DND-41 (cell line): Measurements from ENCODE around the gene CALML4.
"Not testable (repeated sequence)": the region's sequence is repeated elsewhere in the genome, so short reads cannot be mapped to it uniquely, and the experiment has no call there.

ENCODE experiments used
- ATAC-seq: fragments of 200-7000 bp; cut with Tn5 transposase; 3 replicates; pipeline ENCODE4 v1.9.1; 2021; ENCODE audit warnings: low read depth; ENCODE audit not compliant: insufficient read depth
- DNase-seq: peaks from one replicate; pipeline ENCODE4 v3.0.0-alpha.2; 2020
- H2AFZ ChIP-seq: 2 replicates; pipeline ENCODE4 v1.6.0; 2012; ENCODE audit warnings: low read depth, low read length
- H3K27ac ChIP-seq: 2 replicates; pipeline ENCODE4 v1.5.1; 2012; ENCODE audit warnings: low read length, inconsistent platforms
- H3K27me3 ChIP-seq: fragments of 200-600 bp; sonication (generic); 2 replicates; pipeline ENCODE4 v1.6.0; 2012; ENCODE audit warnings: low read length, mild to moderate bottlenecking, inconsistent platforms; ENCODE audit not compliant: insufficient read depth, poor library complexity
- H3K36me3 ChIP-seq: 2 replicates; pipeline ENCODE4 v1.5.1; 2012; ENCODE audit warnings: low read length, inconsistent platforms; ENCODE audit not compliant: insufficient read depth
- H3K4me1 ChIP-seq: 2 replicates; pipeline ENCODE4 v1.5.1; 2012; ENCODE audit warnings: mild to moderate bottlenecking, low read length; ENCODE audit not compliant: insufficient read depth
- H3K4me2 ChIP-seq: 2 replicates; pipeline ENCODE4 v1.6.0; 2012; ENCODE audit warnings: mild to moderate bottlenecking, moderate library complexity, low read length, inconsistent platforms; ENCODE audit not compliant: insufficient read depth
- H3K4me3 ChIP-seq, 2 experiments: fragments of 200-600 bp in 1 of 2; shearing (Covaris generic) in 1 of 2; 2 replicates each; pipeline ENCODE4 v1.5.1; 2012 to 2016; ENCODE audit warnings: inconsistent platforms in 2 of 2, low read length in 2 of 2, mild to moderate bottlenecking in 2 of 2, low read depth in 1 of 2, moderate library complexity in 1 of 2
- H3K79me2 ChIP-seq: 2 replicates; pipeline ENCODE4 v1.6.0; 2012; ENCODE audit warnings: low read length, inconsistent platforms; ENCODE audit not compliant: insufficient read depth
- H3K9ac ChIP-seq: 2 replicates; pipeline ENCODE4 v1.6.0; 2012; ENCODE audit warnings: low read depth, mild to moderate bottlenecking, inconsistent platforms, low read length, moderate library complexity
- H3K9me3 ChIP-seq: 2 replicates; pipeline ENCODE4 v1.5.1; 2012; ENCODE audit warnings: low read length, moderate library complexity, mild to moderate bottlenecking, inconsistent platforms; ENCODE audit not compliant: insufficient read depth, severe bottlenecking
- H4K20me1 ChIP-seq: 2 replicates; pipeline ENCODE4 v1.6.0; 2012; ENCODE audit warnings: low read length; ENCODE audit not compliant: insufficient read depth
- EZH2 ChIP-seq: IDR thresholded peaks from 3 replicates; pipeline ENCODE4 v1.6.1; 2012; ENCODE audit warnings: borderline replicate concordance, low read depth, mild to moderate bottlenecking, moderate library complexity, low read length, inconsistent platforms; ENCODE audit not compliant: severe bottlenecking
- TF ChIP-seq, protein P1 (sequence below): IDR thresholded peaks from 2 replicates; pipeline ENCODE4 v1.5.1; 2012; ENCODE audit warnings: borderline replicate concordance, low read length, moderate library complexity, mild to moderate bottlenecking; ENCODE audit not compliant: poor library complexity, severe bottlenecking; ENCODE audit errors: extremely low read depth

The CALML4 gene

DNA sequence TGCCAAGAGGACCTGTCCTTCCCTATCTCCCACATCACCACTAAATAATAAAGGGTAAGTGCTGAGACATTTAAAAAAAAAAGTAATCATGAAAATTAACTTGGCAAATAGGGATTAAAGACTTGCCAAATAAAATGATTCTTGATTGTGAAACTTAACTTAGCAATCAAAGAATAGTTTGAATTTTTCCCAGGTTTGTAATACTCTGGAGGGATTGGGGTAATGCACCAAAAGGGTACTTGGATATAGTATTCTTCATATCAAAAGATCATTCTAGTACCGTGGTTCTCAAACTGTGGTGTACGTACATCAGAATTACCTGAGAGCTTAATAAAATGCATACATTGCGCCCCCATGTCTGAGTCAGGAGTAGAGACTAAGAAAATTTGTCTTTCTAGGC, 28.5 kb downstream of the CALML4 start:
- H3K9ac ChIP-seq: no peak overlapping the region
- H4K20me1 ChIP-seq: no peaks in the 10 kb centered on the region
- H3K36me3 ChIP-seq: peaks cover 61% of the 10 kb centered on the region
- no peaks in the 10 kb centered on the region for H3K79me2 ChIP-seq
- ATAC-seq (no peak), DNase-seq (no peak)
- no peaks in the 10 kb centered on the region for H3K27me3 ChIP-seq
- H3K9me3 ChIP-seq: no peaks in the 10 kb centered on the region
- H3K27ac ChIP-seq: no peak overlapping the region
- no peak overlapping the region for H2AFZ ChIP-seq
- no peak overlapping the region for H3K4me2 ChIP-seq
- no peaks in the 10 kb centered on the region for H3K4me1 ChIP-seq
- no peak for TF ChIP-seq EZH2
- TF ChIP-seq, protein P1, sequence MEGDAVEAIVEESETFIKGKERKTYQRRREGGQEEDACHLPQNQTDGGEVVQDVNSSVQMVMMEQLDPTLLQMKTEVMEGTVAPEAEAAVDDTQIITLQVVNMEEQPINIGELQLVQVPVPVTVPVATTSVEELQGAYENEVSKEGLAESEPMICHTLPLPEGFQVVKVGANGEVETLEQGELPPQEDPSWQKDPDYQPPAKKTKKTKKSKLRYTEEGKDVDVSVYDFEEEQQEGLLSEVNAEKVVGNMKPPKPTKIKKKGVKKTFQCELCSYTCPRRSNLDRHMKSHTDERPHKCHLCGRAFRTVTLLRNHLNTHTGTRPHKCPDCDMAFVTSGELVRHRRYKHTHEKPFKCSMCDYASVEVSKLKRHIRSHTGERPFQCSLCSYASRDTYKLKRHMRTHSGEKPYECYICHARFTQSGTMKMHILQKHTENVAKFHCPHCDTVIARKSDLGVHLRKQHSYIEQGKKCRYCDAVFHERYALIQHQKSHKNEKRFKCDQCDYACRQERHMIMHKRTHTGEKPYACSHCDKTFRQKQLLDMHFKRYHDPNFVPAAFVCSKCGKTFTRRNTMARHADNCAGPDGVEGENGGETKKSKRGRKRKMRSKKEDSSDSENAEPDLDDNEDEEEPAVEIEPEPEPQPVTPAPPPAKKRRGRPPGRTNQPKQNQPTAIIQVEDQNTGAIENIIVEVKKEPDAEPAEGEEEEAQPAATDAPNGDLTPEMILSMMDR: no peak
- H3K4me3 ChIP-seq: no peak overlapping the region

DNA sequence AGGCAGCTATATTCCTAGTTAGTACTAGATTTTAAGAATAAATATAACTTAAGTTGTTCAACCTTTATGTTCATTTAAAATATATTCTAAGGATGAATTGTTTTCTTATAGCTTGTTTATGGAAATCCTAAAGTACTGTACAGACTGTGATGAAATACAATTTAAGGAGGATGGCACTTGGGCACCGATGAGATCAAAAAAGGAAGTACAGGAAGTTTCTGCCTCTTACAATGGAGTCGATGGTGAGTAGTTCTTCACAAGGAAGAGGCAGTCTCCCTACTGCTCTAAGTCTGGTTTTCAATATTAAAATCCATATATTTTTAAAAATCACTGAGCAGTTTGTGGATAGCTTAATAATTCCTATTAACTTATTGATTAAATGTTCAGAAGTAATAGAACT, 29.6 kb downstream of the CALML4 start:
- H3K36me3 ChIP-seq: peaks cover 50% of the 10 kb centered on the region
- DNase-seq: no peak
- no peaks in the 10 kb centered on the region for H3K79me2 ChIP-seq

DNA sequence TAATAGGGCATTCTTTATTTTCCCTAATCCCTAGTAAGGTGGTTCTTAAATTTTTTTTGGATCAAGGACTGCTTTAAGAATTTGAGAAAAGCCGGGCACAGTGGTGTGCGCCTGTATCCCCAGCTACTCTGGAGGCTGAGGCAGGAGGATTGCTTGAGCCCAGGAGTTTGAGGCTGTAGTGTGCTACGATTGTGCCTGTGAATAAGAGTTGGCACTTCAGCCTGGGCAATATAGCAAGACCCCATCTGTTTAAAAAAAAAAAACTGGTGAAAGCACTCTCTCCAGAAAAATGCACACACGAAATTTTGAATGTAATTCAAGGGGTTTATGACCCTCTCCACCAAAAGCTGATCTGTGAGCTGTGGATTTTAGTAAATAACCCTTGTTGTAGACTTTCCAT, 32.0 kb downstream of the CALML4 start:
- no peaks in the 10 kb centered on the region for H3K79me2 ChIP-seq
- peaks cover 53% of the 10 kb centered on the region for H3K36me3 ChIP-seq
- ATAC-seq: no peak
- DNase-seq: no peak
- no peaks in the 10 kb centered on the region for H3K27me3 ChIP-seq
- no peaks in the 10 kb centered on the region for H3K4me1 ChIP-seq
- H2AFZ ChIP-seq: no peak overlapping the region
- no peak overlapping the region for H3K9ac ChIP-seq
- H3K9me3 ChIP-seq: no peaks in the 10 kb centered on the region
- no peak for TF ChIP-seq EZH2
- TF ChIP-seq, protein P1: no peak
- H3K4me3 ChIP-seq: no peak overlapping the region
- no peak overlapping the region for H3K4me2 ChIP-seq
- no peaks in the 10 kb centered on the region for H4K20me1 ChIP-seq
- H3K27ac ChIP-seq: no peak overlapping the region

More for the DNA sequence above, 29.6 kb downstream of the CALML4 start:
- Histone ChIP-seq H3K4me3 (no peak overlapping the region), H3K27ac (no peak overlapping the region), H3K9ac (no peak overlapping the region), H3K9me3 (no peaks in the 10 kb centered on the region), H4K20me1 (no peaks in the 10 kb centered on the region), H3K4me2 (no peak overlapping the region), H2AFZ (no peak overlapping the region), H3K27me3 (no peaks in the 10 kb centered on the region), H3K4me1 (no peaks in the 10 kb centered on the region)
- no peak for TF ChIP-seq EZH2
- ATAC-seq: no peak

DNA sequence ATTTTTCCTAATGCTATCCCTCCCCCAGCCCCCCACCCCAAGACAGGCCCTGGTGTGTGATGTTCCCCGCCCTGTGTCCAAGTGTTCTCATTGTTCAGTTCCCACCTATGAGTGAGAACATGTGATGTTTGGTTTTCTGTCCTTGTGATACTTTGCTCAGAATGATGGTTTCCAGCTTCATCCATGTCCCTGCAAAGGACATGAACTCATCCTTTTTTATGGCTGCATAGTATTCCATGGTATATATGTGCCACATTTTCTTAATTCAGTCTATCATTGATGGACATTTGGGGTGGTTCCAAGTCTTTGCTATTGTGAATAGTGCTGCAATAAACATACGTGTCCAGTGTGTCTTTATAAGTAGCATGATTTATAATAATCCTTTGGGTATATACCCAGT, 33.1 kb downstream of the CALML4 start:
- H3K4me3 ChIP-seq, H3K27me3 ChIP-seq, H3K79me2 ChIP-seq, H3K4me2 ChIP-seq, DNase-seq, H4K20me1 ChIP-seq, H3K4me1 ChIP-seq, H3K9ac ChIP-seq, H3K27ac ChIP-seq, ATAC-seq, H3K9me3 ChIP-seq, H2AFZ ChIP-seq: not testable (repeated sequence)
- H3K36me3 ChIP-seq: peaks cover 43% of the 10 kb centered on the region
